Measurements from ENCODE around the gene CCSER1. TPM values are rescaled to one million over a fixed set of nuclear protein-coding genes. Genes with fewer than 3 reads are reported as not detected.

Gene CCSER1
- total and polyA plus RNA-seq, 10 donors = 1.3 to 30.4 (median 20.4) TPM

GRCh38 chr4:91116861-91117260 is 989.7 kb downstream of the CCSER1 start:
- no peaks in the 10 kb centered on the region for H3K36me3 ChIP-seq
- TF ChIP-seq POLR2AphosphoS5 (IDR thresholded peaks at IDR 0.05) (no peak), POLR2A (IDR thresholded peaks at IDR 0.05) (no peak)
- TF ChIP-seq, protein P1, sequence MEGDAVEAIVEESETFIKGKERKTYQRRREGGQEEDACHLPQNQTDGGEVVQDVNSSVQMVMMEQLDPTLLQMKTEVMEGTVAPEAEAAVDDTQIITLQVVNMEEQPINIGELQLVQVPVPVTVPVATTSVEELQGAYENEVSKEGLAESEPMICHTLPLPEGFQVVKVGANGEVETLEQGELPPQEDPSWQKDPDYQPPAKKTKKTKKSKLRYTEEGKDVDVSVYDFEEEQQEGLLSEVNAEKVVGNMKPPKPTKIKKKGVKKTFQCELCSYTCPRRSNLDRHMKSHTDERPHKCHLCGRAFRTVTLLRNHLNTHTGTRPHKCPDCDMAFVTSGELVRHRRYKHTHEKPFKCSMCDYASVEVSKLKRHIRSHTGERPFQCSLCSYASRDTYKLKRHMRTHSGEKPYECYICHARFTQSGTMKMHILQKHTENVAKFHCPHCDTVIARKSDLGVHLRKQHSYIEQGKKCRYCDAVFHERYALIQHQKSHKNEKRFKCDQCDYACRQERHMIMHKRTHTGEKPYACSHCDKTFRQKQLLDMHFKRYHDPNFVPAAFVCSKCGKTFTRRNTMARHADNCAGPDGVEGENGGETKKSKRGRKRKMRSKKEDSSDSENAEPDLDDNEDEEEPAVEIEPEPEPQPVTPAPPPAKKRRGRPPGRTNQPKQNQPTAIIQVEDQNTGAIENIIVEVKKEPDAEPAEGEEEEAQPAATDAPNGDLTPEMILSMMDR (IDR thresholded peaks at IDR 0.05 in 8 of 11, conservative IDR thresholded peaks at IDR 0.05 in 3 of 11) = no peak
- no peak overlapping the region for H3K27ac ChIP-seq
- H3K4me1 ChIP-seq = no peaks in the 10 kb centered on the region
- peaks cover 0 to 3% (median 0%) of the 10 kb centered on the region in 8 donors for H3K9me3 ChIP-seq
- H3K27me3 ChIP-seq (replicated peaks in 1 of 7) = no peaks in the 10 kb centered on the region
- DNase-seq = no peak
- intact Hi-C loops (cut with DNase I; ENCODE audit: low total_unique reads) = no loop called here
- H3K4me3 ChIP-seq = no peak overlapping the region

DNA sequence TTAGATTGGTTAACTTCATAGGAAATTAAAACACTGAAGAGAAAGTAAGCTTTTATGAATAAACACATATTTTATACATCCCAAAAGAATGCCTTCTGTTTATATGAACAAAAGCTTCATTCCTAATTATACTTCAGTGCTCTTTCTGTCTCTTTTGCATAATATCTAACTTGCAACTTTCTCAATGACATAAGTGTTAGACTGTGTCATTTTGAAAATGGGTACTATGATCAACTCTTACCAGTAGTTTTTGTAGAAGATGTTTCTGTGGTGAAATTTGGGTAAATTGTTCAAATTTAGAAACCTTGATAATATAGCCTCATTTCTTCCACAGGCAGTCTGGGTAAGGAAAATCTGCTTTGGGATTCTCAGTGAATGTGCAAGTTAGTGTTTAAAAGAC is 991.4 kb downstream of the CCSER1 start:
- intact Hi-C loops (cut with DNase I; ENCODE audit: low total_unique reads) = no loop called here
- no peak for TF ChIP-seq POLR2A (IDR thresholded peaks at IDR 0.05)
- TF ChIP-seq POLR2AphosphoS5 (IDR thresholded peaks at IDR 0.05) = no peak
- Histone ChIP-seq H3K27me3 (replicated peaks in 1 of 7) (no peaks in the 10 kb centered on the region), H3K9me3 (peaks cover 0 to 3% (median 0%) of the 10 kb centered on the region in 8 donors), H3K4me1 (no peaks in the 10 kb centered on the region), H3K4me3 (no peak overlapping the region), H3K27ac (no peak overlapping the region), H3K36me3 (no peaks in the 10 kb centered on the region)
- no peak for DNase-seq

- Histone ChIP-seq H3K36me3 (no peaks in the 10 kb centered on the region), H3K9me3 (no peaks in the 10 kb centered on the region), H3K4me1 (no peaks in the 10 kb centered on the region), H3K27me3 (replicated peaks in 1 of 7) (no peaks in the 10 kb centered on the region), H3K4me3 (no peak overlapping the region), H3K27ac (no peak overlapping the region)
- no peak for DNase-seq
- intact Hi-C loops (cut with DNase I; ENCODE audit: low total_unique reads) = no loop called here
- TF ChIP-seq POLR2AphosphoS5 (IDR thresholded peaks at IDR 0.05) (no peak), POLR2A (IDR thresholded peaks at IDR 0.05) (no peak)
- TF ChIP-seq, protein P1 (IDR thresholded peaks at IDR 0.05 in 8 of 11, conservative IDR thresholded peaks at IDR 0.05 in 3 of 11) = no peak
Observed at GRCh38 chr4:91123742-91124141, 996.5 kb downstream of the CCSER1 start.

GRCh38 chr4:91127192-91127591 is 1000.0 kb downstream of the CCSER1 start:
- TF ChIP-seq, protein P1 (IDR thresholded peaks at IDR 0.05 in 8 of 11, conservative IDR thresholded peaks at IDR 0.05 in 3 of 11) = no peak
- no peak for TF ChIP-seq POLR2AphosphoS5 (IDR thresholded peaks at IDR 0.05)
- TF ChIP-seq POLR2A (IDR thresholded peaks at IDR 0.05) = no peak
- Histone ChIP-seq H3K4me1 (no peaks in the 10 kb centered on the region), H3K36me3 (no peaks in the 10 kb centered on the region), H3K4me3 (no peak overlapping the region), H3K9me3 (no peaks in the 10 kb centered on the region), H3K27ac (no peak overlapping the region), H3K27me3 (replicated peaks in 1 of 7) (no peaks in the 10 kb centered on the region)
- intact Hi-C loops (cut with DNase I; ENCODE audit: low total_unique reads) = no loop called here
- WGBS, 5 donors = 63 to 76% (median 68%) methylated on average over 2 of the region's 2 CpGs
- DNase-seq = no peak

GRCh38 chr4:91127831-91128230 is 1000.6 kb downstream of the CCSER1 start:
- Histone ChIP-seq H3K27me3 (replicated peaks in 1 of 7) (no peaks in the 10 kb centered on the region), H3K9me3 (no peaks in the 10 kb centered on the region), H3K4me3 (no peak overlapping the region), H3K27ac (no peak overlapping the region), H3K4me1 (no peaks in the 10 kb centered on the region), H3K36me3 (no peaks in the 10 kb centered on the region)
- intact Hi-C loops (cut with DNase I; ENCODE audit: low total_unique reads) = no loop called here
- no peak for DNase-seq
- WGBS, 5 donors = 15 to 50% (median 28%) methylated on average over 1 of the region's 1 CpG
- TF ChIP-seq, protein P1 (IDR thresholded peaks at IDR 0.05 in 8 of 11, conservative IDR thresholded peaks at IDR 0.05 in 3 of 11) = no peak
- no peak for TF ChIP-seq POLR2AphosphoS5 (IDR thresholded peaks at IDR 0.05)
- no peak for TF ChIP-seq POLR2A (IDR thresholded peaks at IDR 0.05)
